GM21717 (cell line): Measurements from ENCODE around the gene CLVS2.

Source experiments
- ATAC-seq: cut with Tn5 transposase; IDR thresholded peaks from one replicate; pipeline ENCODE4 v1.9.1; 2021; ENCODE audit warnings: mild to moderate bottlenecking, moderate library complexity; ENCODE audit not compliant: unreplicated experiment

Gene CLVS2

DNA sequence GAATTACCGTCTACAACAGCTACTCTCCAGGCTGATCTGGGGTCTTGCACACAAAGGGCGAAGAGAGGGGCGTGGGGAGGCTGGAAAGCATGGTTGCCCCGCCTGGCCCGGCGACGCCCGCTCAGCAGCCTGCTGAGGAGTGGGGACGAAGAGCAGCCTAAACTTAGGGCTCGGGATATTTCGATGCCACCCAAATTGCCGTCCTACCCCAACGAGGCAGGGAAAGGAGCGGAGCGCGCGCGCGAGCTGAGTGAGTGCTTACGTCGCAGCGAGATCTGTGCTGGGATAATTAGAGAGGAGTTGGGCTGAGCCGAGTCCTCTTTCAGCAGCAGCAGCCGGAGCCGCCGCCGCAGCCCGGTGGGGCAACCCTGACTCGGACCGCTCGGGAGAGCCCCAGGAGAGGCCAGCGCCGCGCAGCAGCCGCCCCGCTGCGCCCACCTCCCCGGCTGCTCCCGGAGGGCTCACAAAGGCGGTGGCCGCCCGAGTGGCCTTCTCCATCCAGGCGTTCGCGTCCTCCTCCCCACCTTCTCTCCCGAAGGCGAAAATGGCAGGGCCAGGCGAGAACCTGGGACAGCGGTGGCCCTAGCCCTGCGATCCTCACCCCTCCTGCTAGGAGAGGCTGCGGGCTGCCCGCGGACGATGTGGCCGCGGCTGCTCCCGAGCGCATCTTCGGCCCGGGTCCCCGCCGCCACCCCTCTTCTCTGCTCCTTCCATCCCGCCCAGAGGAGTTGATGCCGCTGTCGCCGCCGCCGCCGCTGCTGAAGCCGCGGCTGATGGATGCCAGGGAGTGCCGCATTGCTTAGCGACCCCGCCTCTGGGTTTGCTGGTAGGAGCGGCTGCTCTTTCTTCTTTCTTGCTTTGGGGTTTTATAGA lies at the start of gene CLVS2:
Gene CLVS2, plus strand, starts transcription at position 315 of the 873 bp plus-strand sequence. CDS start 1,543 bp downstream, outside the sequence.
- no peak for ATAC-seq

DNA sequence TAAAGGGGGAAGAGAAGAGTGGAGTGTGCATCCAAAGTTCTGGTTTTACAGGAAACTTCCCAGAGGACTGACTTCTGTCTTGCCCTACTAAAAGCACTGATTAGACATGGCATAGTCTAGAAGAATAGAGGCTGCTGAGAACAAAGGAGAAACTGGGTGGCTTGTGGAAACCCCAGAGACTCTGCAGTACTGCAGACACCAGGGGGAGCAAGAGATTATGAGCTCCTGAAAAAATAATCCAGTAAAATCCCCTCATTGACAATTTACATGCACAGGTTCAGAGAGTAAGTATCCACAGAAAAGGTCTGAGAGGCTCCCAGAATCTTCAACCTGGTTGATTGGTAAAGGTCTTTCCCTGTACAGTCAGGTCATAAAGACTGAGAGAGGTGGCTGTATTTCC lies 48.7 kb upstream of the CLVS2 start:
- no peak for ATAC-seq

DNA sequence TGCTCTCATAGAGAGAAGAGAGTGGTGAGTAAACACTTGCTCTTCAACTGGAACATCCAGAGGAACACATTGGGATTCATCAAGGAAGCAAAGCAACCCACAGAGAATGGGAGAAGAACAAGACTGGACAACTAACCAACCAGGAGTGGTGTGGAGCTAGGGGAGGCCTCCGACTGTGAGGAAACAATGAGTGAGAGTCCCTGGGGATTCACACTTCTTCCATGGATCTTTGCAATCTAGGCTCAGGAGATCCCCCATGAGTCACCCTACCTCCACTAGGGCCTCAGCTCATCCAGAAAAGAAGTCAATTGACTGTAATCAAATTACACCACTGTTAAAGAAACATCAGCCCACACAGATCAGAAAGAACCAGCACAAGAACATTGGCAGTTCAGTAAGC lies 42.3 kb upstream of the CLVS2 start:
- no peak for ATAC-seq

- ATAC-seq = no peak
Observed at GRCh38 chr6:122956376-122956775, 39.7 kb upstream of the CLVS2 start.

DNA sequence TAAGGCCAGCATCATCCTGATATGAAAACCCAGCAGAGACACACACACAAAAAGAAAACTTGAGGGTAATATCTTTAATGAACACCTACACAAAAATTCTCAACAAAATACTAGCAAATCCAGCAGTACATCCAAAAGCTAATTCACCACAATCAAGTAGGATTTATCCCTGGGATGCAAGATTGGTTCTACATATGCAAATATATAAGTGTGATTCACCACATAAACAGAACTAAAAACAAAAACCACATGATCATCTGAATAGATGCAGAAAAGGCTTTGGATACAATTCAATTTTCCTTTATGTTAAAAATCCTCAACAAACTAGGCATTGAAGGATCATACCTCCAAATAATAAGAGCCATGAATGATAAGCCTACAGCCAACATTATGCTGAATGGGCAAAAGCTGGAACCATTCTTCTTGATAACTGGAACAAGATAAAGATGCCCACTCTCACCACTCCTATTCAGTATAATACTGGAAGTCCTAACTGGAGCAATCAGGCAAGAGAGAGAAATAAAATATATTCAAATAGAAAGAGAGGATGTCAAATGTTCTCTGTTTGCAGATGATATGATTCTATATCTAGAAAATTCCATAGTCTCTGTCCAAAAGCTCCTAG lies 33.9 kb upstream of the CLVS2 start:
- no peak for ATAC-seq

DNA sequence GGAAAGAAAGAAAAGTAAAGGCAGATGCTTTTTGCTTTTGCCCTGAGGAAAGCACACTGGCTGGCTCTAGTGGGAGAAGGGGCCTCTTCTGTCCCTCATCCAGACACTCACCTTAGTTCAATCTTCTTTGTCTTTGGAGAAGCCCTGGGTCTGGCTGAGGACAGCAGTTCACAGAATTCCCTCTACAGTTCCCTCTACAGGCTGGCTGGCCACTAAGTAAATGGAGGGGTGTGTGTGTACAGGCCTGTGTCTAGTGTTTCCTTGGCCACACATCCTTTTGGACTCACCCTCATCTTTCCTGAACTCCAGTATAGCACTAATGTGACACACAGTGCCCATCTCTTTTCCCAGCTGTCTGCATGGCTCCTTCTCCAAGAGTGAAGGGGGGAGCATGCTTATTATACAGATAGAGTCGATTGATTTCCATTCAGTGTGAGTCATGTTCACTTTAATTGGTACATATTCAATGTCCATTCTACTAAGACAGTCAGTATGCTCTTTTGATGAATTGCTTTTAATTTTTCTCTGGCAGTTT lies 26.0 kb upstream of the CLVS2 start:
- ATAC-seq = no peak

DNA sequence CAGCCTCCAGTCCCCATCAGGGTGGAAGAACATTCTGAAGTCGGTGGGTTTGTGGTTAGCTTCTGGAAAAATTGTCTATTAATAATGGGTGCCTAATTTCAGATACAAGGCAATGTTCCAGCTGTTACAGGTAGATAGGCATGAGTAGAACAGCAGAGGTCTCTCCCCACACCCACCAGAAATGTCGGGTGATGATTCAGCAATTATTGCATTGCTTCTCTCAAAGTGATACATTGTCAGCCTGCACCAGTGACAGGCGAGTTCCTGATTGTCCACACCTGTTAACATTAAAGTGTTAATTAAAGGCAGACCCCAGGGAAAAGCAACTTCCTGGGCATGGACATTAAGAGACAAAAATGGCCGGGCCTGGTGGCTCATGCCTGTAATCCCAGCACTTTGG lies 18.9 kb upstream of the CLVS2 start:
- no peak for ATAC-seq

- ATAC-seq = no peak
Observed at GRCh38 chr6:122984393-122984792, 11.6 kb upstream of the CLVS2 start.

GRCh38 chr6:122994256-122994655 lies 1.8 kb upstream of the CLVS2 start:
- ATAC-seq = no peak

- no peak for ATAC-seq
Observed at GRCh38 chr6:122996794-122997505, 915 bp downstream of the CLVS2 start.

DNA sequence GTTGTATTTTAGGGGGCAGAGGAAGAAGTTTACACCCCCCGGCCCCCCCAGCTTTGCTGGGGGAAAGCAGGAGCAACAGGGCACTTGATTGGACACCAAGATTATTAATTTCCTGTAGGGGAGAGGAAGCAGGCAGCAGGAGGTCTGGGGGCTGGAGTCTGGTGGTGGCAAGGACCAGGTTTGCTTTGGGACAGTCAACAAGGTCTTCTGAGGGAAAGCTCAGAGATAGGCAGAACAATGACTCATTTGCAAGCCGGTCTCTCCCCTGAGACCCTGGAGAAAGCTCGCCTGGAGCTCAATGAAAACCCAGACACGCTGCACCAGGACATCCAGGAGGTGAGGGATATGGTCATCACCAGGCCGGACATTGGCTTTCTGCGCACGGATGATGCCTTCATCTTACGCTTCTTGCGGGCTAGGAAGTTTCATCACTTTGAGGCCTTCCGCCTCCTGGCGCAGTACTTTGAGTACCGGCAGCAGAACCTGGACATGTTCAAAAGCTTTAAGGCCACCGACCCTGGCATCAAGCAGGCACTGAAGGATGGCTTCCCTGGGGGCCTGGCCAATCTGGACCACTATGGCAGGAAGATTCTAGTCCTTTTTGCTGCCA lies 1.6 kb downstream of the CLVS2 start:
- ATAC-seq = no peak

DNA sequence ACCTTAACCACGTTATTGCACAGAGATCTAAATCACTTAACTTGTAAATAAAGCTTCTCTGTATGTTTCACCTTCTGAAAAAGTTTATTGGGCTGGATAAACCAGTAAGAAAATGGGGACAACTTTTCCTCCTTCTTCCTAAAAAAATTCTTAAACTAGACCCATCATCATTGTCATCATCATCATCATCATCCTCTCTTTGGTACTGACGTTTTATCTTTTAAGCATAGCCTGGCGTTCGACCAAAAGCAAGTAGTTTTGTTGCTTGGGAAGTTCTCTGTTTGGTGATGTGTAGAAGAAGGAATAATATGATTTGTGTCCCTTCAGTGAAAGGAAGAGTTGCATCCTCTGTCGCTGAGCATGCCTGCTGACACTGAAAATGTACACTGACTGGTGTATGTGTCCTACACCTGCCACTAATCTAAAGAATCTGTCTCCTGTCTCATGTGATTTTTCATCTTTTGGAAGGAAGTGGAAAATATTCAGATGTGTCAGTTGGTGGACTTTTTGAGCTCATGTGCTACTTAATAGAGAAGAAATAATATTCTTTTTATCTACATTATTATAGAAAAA lies 2.5 kb downstream of the CLVS2 start:
- ATAC-seq = no peak

GRCh38 chr6:123000244-123000770 lies 4.3 kb downstream of the CLVS2 start:
- ATAC-seq = no peak

GRCh38 chr6:123001540-123001939 lies 5.5 kb downstream of the CLVS2 start:
- ATAC-seq = no peak

GRCh38 chr6:123007885-123008284 lies 11.8 kb downstream of the CLVS2 start:
- no peak for ATAC-seq

GRCh38 chr6:123009059-123009458 lies 13.0 kb downstream of the CLVS2 start:
- no peak for ATAC-seq

GRCh38 chr6:123014835-123015234 lies 18.8 kb downstream of the CLVS2 start:
- ATAC-seq = no peak

DNA sequence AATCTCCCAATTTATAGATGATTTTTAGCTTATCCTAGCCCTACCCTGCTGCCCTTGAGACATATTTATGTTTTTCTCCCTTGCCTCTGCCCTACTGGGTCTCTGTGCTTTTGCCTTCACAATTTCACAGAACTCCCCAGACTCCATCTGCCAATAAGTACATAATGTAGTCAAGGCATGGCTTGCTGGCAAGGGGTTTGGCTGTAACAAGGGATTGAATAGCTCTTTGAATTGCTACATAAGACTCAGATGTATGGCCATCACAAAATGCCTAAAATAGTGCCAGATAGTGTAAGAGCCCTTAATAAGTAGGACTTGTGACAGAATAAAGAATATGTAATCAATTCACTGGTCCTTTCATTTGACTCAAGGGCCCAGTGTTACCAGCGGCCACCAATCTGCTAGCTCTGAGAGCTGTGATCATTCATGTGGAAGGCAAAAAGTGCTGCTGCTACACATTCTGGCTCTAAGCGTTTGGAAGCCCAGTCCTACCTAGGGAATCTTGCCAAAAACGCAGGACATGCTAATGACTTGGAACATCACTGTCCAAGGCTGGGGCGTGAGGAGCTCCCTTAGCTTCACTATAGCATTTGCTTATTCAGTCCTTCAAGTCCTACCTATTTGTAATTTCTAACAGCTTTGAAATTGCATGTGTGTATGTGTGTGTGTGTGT lies 20.5 kb downstream of the CLVS2 start:
- ATAC-seq = no peak

DNA sequence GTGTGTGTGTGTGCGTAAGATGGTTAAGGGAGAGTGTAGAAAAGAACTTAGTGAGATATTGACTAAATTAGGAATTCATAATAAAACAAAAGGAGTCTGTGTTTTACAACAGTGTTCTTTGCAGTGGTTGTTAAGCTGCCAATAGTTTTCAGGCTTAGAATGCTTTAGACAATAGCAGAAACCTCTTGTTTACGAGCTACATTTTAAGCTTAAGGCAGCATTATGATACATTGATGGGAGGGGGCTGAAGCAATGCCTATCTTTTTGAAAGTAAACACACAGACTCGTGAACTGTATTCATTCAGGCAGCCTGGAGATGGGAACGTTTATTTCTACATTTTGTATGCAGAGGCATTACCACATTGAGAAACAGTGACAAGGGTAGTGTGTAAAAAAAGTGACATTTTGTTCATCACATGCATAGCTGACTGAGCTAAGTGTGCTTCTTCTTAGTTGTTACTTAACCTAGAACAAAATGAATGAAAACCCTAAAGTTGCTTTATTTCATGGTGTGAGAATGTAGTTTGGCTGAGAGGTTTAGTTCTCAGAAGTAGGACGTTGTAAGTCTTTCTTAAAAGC lies 21.2 kb downstream of the CLVS2 start:
- no peak for ATAC-seq

DNA sequence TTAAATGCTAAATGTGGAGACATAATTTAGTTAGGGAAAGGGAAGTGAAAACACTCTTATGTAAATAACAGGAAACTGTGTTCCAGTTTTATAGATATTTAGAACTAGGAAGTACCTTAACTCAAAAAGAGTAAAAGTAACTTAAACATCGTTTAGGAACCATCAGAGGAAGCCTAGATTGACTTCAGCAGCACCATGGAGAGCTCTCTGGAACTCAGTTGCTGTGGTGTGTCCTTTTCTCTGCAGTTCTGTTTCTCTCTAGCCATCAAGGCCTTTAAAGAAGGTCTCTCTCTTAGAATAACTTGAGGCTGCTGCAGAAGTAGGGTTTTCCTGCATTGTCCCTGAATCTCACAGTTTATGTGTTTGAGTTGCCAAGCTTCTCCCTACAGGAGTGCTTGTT lies 26.9 kb downstream of the CLVS2 start:
- ATAC-seq = no peak
